Activated naive CD8-positive, alpha-beta T cell (primary cell): ENCODE measurements around the gene SYNE2.

Experiments used
- H3K27ac Mint-ChIP-seq: one replicate; pipeline ENCODE4 v1.8.0; 2021; ENCODE audit warnings: mixed read lengths
- H3K27me3 Mint-ChIP-seq: one replicate; pipeline ENCODE4 v1.8.0; 2021; ENCODE audit warnings: mixed read lengths
- H3K36me3 Mint-ChIP-seq: one replicate; pipeline ENCODE4 v1.8.0; 2021; ENCODE audit warnings: mixed read lengths
- H3K4me1 Mint-ChIP-seq: one replicate; pipeline ENCODE4 v1.8.0; 2021; ENCODE audit warnings: low read depth, mixed read lengths
- H3K4me3 Mint-ChIP-seq: one replicate; pipeline ENCODE4 v1.8.0; 2021; ENCODE audit warnings: mild to moderate bottlenecking, mixed read lengths
- H3K9me3 Mint-ChIP-seq: one replicate; pipeline ENCODE4 v1.8.0; 2021; ENCODE audit warnings: low read depth, mixed read lengths

The SYNE2 gene

GRCh38 chr14:63952053-63952932 lies 99.5 kb downstream of the SYNE2 start:
- no peaks in the 10 kb centered on the region for H3K9me3 Mint-ChIP-seq
- H3K4me1 Mint-ChIP-seq: no peaks in the 10 kb centered on the region
- H3K27ac Mint-ChIP-seq: no peak overlapping the region
- no peaks in the 10 kb centered on the region for H3K27me3 Mint-ChIP-seq
- no peak overlapping the region for H3K4me3 Mint-ChIP-seq
- peaks cover 20% of the 10 kb centered on the region for H3K36me3 Mint-ChIP-seq

DNA sequence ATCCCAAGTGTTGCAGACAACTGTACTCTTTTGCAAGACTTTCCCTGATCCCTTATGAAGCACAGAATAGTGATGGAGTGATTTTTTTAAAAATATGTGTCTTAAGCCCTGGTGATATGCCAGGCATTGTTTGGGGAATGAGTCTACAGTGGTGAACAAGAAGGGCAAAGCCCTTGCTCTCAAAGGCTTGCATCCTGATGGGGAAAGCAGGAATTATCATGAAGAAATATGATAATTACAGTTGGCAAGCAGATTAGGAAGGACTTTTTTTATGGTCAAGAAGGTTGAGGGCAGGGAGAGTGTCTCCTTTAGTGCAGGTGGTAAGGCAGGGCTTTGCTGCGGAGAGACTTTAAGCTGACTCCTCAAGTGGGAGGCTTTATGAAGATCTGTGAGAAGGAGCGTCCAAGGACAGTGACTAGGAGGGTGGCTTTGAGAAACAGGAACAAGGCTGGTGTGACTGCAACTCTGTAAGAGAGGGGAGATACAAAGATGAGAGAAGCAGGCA lies 100.2 kb downstream of the SYNE2 start:
- Mint-ChIP-seq H3K27me3 (no peaks in the 10 kb centered on the region), H3K9me3 (no peaks in the 10 kb centered on the region), H3K4me1 (no peaks in the 10 kb centered on the region), H3K4me3 (no peak overlapping the region), H3K36me3 (peaks cover 18% of the 10 kb centered on the region), H3K27ac (no peak overlapping the region)

DNA sequence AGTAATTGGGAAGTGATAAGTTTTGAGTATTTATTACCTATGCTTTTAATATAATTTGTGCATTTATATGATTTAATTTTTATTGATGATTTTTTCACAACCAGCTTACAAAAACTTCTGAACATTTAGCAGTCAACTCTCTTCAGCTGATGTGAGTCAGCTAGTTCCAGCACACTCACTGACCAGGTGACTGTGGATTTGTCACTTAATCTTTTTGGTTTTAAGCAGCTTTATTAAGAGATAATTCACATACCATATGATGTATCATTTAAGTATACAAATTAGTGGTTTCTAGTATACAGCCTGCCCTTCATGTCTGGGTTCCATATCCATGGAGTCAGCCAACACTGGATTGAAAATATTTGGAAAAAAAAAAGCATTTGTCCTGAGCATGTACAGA lies 103.5 kb downstream of the SYNE2 start:
- Mint-ChIP-seq H3K4me3 (no peak overlapping the region), H3K27me3 (no peaks in the 10 kb centered on the region), H3K27ac (no peak overlapping the region), H3K9me3 (no peaks in the 10 kb centered on the region), H3K4me1 (no peaks in the 10 kb centered on the region), H3K36me3 (peaks cover 16% of the 10 kb centered on the region)

GRCh38 chr14:63960926-63961567 lies 108.2 kb downstream of the SYNE2 start:
- no peaks in the 10 kb centered on the region for H3K4me1 Mint-ChIP-seq
- no peaks in the 10 kb centered on the region for H3K9me3 Mint-ChIP-seq
- H3K4me3 Mint-ChIP-seq: no peak overlapping the region
- no peaks in the 10 kb centered on the region for H3K27me3 Mint-ChIP-seq
- H3K27ac Mint-ChIP-seq: no peak overlapping the region
- H3K36me3 Mint-ChIP-seq: peaks cover 6% of the 10 kb centered on the region

- H3K4me3 Mint-ChIP-seq: no peak overlapping the region
- no peaks in the 10 kb centered on the region for H3K4me1 Mint-ChIP-seq
- no peaks in the 10 kb centered on the region for H3K9me3 Mint-ChIP-seq
- H3K36me3 Mint-ChIP-seq: peaks cover 2% of the 10 kb centered on the region
- no peaks in the 10 kb centered on the region for H3K27me3 Mint-ChIP-seq
- no peak overlapping the region for H3K27ac Mint-ChIP-seq
These were observed 110.1 kb downstream of the SYNE2 start for GRCh38 chr14:63962906-63963305.

DNA sequence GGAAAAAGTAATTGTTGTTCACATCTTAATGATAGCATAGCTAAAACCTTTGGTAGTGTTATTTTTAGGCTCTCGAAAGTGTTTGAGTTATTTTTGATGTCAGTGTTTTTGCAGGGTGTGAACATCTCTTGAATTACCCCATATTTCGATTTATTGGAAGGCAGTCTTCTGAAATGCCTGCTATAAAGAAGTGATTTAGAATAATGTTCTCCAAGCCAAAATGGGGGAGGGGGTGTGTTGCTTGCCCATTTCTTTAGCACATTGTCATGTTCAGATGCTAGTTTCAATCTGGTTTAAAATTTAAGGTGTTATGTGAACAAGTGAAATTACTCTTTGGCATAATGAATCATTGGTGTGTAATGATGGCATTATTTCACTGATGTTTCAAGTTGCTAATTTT lies 110.6 kb downstream of the SYNE2 start:
- Mint-ChIP-seq H3K27me3 (no peaks in the 10 kb centered on the region), H3K27ac (no peak overlapping the region), H3K36me3 (peaks cover 2% of the 10 kb centered on the region), H3K4me1 (no peaks in the 10 kb centered on the region), H3K4me3 (no peak overlapping the region), H3K9me3 (no peaks in the 10 kb centered on the region)

- Mint-ChIP-seq H3K4me3 (no peak overlapping the region), H3K9me3 (no peaks in the 10 kb centered on the region), H3K36me3 (peaks cover 5% of the 10 kb centered on the region), H3K27me3 (no peaks in the 10 kb centered on the region), H3K4me1 (no peaks in the 10 kb centered on the region), H3K27ac (no peak overlapping the region)
These were observed 111.3 kb downstream of the SYNE2 start for GRCh38 chr14:63964113-63964512.

DNA sequence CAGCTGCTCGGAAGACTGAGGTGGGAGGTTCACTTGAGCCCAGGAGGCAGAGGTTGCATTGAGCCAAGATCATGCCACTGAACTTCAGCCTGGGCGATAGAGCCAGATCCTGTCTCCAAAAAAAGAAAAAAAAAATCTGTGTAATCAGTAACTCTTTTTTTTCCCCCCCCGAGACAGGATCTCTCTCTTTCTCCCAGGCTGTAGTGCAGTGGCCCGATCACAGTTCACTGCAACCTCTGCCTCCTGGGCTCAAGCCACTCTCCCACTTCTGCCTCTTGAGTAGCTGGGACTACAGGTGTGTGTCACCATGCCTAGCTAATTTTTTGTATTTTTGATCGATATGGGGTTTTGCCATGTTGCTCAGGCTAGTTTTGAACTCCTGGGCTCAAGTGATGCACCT lies 113.6 kb downstream of the SYNE2 start:
- peaks cover 7% of the 10 kb centered on the region for H3K36me3 Mint-ChIP-seq
- no peak overlapping the region for H3K27ac Mint-ChIP-seq

GRCh38 chr14:63972323-63972932 lies 119.6 kb downstream of the SYNE2 start:
- H3K27me3 Mint-ChIP-seq: no peaks in the 10 kb centered on the region
- H3K36me3 Mint-ChIP-seq: peaks cover 17% of the 10 kb centered on the region
- no peaks in the 10 kb centered on the region for H3K4me1 Mint-ChIP-seq
- no peak overlapping the region for H3K4me3 Mint-ChIP-seq
- H3K27ac Mint-ChIP-seq: no peak overlapping the region
- no peaks in the 10 kb centered on the region for H3K9me3 Mint-ChIP-seq

More for the DNA sequence above, 113.6 kb downstream of the SYNE2 start:
- Mint-ChIP-seq H3K9me3 (no peaks in the 10 kb centered on the region), H3K4me3 (no peak overlapping the region), H3K27me3 (no peaks in the 10 kb centered on the region), H3K4me1 (no peaks in the 10 kb centered on the region)

- H3K27me3 Mint-ChIP-seq: no peaks in the 10 kb centered on the region
- H3K4me1 Mint-ChIP-seq: no peaks in the 10 kb centered on the region
- no peaks in the 10 kb centered on the region for H3K9me3 Mint-ChIP-seq
- peaks cover 21% of the 10 kb centered on the region for H3K36me3 Mint-ChIP-seq
- H3K4me3 Mint-ChIP-seq: no peak overlapping the region
- H3K27ac Mint-ChIP-seq: no peak overlapping the region
These were observed 121.4 kb downstream of the SYNE2 start for GRCh38 chr14:63974176-63974575.

GRCh38 chr14:63981569-63981968 lies 128.8 kb downstream of the SYNE2 start:
- Mint-ChIP-seq H3K36me3 (peaks cover 12% of the 10 kb centered on the region), H3K4me1 (no peaks in the 10 kb centered on the region), H3K4me3 (no peak overlapping the region), H3K9me3 (no peaks in the 10 kb centered on the region), H3K27ac (no peak overlapping the region), H3K27me3 (no peaks in the 10 kb centered on the region)

DNA sequence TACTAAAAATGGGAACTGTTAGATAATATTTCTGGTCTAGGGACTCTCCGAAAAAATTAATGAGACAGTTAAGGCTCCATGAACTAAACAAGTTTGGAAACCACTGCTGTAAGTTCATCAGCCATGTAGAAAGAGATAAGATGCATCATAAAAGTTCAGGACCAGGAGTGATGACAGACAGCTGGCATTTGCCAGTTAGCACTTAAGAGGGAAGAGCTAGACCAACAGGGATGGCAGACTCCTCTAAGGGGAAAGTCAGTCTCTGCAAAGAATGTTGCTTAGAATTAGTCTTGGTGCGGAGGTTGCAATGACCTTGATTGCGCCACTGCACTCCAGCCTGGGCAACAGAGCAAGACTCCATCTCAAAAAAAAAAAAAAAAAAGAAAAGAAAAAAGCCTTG lies 129.4 kb downstream of the SYNE2 start:
- H3K9me3 Mint-ChIP-seq: no peaks in the 10 kb centered on the region
- no peak overlapping the region for H3K4me3 Mint-ChIP-seq
- H3K27ac Mint-ChIP-seq: no peak overlapping the region
- peaks cover 13% of the 10 kb centered on the region for H3K36me3 Mint-ChIP-seq
- H3K4me1 Mint-ChIP-seq: no peaks in the 10 kb centered on the region
- H3K27me3 Mint-ChIP-seq: no peaks in the 10 kb centered on the region

DNA sequence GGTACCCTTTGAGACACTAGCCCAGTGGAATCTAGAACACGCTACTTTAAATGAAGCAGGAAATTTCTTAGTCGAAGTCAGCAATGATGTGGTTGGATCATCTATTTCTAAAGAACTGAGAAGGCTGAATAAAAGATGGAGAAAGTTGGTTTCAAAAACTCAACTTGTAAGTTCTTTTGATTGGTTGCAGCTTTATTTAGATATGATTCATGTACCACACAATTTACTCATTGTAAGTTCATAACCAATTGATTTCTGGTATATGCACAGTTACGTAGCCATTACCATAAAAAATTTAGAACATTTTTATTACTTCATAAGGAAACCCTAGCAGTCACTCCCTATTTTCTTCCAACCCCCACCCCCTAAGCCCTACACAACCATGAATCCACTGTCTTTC lies 129.8 kb downstream of the SYNE2 start:
- no peak overlapping the region for H3K27ac Mint-ChIP-seq
- no peak overlapping the region for H3K4me3 Mint-ChIP-seq

GRCh38 chr14:63986789-63987533 lies 134.2 kb downstream of the SYNE2 start:
- peaks cover 13% of the 10 kb centered on the region for H3K36me3 Mint-ChIP-seq
- peak overlapping the region; percentile 1 for H3K27ac Mint-ChIP-seq

More for the DNA sequence above, 129.8 kb downstream of the SYNE2 start:
- Mint-ChIP-seq H3K9me3 (no peaks in the 10 kb centered on the region), H3K27me3 (no peaks in the 10 kb centered on the region), H3K4me1 (no peaks in the 10 kb centered on the region), H3K36me3 (peaks cover 14% of the 10 kb centered on the region)

More at GRCh38 chr14:63986789-63987533, 134.2 kb downstream of the SYNE2 start:
- no peaks in the 10 kb centered on the region for H3K4me1 Mint-ChIP-seq
- no peak overlapping the region for H3K4me3 Mint-ChIP-seq
- no peaks in the 10 kb centered on the region for H3K27me3 Mint-ChIP-seq
- H3K9me3 Mint-ChIP-seq: no peaks in the 10 kb centered on the region
